Brain pericyte (primary cell): Measurements from ENCODE around the gene DAPK2.

ENCODE experiments used
- DNase-seq: peaks from one replicate; pipeline ENCODE4 v3.0.0-alpha.2; 2012; ENCODE audit warnings: low read depth, low spot score

DAPK2 gene

DNA sequence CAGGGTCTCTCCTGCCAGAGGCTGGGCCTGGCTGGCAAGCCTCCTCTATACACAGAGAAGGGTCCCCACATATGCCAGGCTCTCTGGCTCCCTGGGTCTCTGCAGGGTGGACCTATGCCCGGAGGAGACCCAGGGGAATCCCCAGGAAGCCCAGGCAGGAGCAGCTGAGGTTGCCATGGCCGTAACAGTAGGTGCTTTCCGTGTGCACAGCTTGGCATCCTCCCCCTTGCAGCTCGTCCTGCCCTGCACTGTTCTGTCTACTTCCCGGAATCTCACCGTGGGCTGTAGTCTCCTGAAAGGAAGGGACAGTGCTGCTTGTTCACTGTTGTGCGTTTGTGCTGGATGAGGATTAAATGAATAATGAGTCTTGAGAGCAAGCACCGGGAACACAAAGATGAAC, 47.8 kb downstream of the DAPK2 start:
- DNase-seq, result no peak

DNA sequence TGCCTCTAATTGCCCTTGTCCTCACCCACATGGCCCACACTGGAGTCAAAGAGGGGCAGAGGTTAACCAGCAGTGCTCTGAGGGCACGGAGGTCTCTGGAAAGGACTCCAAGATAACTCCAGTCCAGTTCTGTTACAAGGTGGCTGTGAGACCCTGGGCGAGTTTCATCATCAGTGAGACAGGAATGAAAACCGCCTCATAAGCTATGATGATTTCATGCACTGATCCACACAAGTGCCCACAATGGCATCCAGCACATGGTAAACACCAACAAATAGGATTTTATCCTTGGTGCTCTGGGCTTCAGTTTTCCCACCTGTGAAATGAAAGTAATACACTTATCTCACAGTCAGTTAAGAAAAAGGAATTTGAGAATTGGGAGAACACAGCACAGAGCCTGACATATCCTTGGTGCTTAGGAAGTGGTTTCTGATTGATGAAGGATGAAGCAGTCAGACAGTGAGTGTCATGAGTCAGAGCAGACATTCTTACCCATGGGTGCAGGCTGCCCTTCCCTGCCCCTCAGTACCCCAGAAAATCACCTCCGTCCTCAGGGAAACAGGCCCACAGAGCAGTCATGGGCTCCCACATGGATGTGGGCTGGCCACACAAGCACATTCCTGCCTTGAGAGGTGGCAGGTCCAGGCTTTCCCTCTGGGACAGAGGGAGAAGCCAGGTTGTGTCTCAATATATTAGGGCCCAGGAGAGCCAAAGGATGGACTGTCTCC, 48.4 kb downstream of the DAPK2 start:
- no peak for DNase-seq

DNA sequence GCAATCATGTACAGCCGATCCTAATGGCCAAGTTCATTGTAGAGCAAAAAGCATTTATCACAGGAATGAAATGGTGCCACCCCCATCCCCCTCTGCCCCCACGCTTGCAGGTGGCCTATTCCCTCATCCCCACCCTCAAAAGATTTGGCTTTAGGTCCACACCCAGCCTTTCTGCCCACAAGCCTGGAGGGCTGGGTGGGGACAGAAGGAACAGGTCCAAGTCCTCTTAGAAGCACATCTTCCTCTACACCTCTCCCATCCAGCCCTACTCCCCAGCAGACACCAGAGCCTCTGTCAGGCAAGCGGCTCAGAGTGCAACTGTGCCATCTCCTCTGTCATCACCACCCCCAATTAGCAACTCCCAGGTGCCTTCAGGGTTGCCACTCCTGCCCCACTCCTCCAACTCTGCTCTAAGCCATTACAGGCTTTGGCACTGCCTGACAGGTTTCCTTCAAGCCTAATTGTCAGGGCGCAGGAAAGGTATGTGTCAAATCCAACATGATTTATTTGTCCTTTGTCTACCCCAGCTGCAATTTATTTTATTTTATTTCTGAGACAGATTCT, 49.4 kb downstream of the DAPK2 start:
- DNase-seq, result no peak

DNA sequence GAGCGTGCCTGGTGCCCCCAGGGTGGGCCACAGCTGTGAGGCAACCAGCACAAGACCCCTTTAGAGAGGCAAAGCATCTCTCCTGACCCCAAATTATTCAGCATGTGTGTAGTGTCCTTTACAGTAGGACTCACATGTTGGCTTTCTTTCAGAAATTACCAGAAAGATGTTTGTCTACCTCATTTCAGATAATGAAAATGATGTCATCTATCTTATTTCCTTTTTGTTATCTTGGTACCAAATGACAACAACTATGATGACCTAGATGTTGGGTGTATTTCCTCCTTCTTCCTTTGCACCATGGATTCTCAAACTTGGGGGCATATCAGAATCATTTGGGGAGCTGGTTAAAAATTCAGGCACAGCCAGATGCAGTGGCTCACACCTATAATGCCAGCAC, 50.5 kb downstream of the DAPK2 start:
- no peak for DNase-seq

DNA sequence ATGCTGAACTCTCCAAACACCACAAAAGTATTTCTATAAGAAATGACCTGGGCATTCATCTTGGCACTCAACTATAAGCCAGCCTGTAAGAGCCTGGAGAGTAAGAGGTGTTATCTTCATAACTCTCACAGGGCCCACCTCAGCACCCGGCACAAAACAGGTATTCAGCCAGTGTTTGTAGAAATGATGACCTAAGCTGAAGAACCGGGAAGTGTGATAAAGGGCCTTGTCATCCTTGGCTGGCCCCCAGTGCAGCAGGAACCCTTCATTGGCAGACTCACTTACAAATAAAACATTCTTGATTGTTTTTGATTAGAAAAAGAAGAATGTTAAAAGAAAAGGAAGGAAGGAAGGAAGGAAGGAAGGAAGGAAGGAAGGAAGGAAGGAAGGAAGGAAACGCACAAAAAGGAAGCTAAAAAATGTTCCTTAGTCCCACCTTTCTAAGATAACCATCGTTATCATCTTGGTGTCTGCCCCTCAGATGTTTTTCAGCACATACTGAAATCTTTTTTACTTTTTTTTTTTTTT, 52.1 kb downstream of the DAPK2 start:
- DNase-seq, result no peak

DNA sequence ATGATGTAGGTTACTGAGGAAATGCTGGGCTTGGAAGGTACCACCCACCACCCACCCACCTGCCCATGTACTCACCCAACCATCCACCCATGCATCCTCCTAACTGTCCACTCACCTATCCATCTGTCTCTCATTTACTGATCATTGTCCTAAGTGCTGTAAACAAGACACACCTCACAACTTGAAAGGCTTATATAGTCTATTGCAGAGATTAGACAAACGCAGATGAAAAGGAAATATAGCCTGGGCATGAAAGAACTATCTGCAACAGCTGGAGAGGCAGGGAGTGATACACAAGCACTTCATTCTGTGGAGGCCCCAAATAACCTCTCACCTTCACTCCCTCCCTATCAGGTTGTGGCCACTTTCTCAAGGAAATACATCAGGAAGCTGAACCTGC, 54.0 kb downstream of the DAPK2 start:
- no peak for DNase-seq

DNA sequence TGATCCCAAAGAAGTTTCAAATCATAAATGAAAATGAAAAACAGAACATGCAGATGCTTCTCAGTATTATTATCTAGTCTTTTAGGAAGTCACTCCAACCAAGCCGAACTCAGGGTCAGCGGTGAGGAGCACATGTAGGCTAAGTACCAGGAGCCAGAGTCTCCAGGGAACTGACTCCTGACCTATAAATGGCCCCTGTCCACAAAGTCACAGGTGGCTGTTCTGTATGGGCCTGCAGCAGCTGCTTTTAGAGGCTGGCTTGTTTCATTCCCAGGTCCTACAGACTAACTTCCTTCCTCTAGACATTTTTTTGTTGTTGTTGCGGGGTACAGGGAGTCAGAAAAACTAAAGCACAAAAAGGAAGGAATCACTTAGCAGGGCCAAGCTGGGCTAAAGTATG, 54.6 kb downstream of the DAPK2 start:
- DNase-seq, result no peak

DNA sequence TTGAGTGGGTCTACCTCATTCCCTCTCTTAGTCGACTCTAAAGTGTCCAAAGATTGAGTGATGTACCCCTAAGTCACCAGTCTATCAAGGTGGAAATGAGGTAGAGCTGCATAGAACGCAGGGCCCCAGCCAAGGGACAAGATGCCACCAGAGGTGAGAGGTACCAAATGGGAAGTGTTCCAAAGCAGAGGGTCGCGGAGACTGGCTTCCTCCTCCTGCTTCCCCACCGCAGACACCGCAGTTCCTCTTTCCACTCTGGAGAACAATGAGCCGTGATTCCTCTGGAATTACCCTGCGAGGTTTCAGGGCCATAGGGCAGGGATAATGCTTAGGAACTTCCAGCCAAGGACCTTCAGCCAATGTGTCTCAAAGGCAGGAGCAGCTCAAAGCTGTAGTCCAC, 55.8 kb downstream of the DAPK2 start:
- no peak for DNase-seq

DNA sequence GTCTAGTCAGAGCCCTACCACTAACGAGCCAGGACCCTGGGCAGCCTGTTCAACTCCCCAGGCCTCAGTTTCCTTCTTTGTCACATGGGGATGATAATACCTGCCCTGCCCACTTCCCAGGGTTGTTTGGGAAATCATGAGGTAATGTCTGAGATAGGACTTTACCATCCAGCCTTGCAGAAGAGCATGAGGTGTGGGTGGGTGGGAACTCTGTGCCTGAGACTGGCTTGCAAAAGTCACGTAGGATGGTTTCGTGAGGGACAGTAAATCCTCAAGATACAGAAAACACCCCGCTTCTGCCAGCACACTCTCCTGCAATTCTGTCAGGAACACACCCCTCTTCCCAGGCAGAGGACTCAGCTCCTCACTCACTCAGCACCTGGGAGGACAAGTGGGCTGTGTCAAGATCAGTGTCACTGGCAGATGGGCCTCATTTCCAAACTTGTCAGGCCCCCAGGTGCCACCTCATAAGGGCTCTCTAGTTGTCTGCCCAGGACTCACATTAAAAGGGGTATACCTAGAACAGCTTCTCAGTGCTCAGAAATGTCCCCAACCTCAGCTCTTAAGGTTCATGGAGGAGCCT, 58.4 kb downstream of the DAPK2 start:
- no peak for DNase-seq

DNA sequence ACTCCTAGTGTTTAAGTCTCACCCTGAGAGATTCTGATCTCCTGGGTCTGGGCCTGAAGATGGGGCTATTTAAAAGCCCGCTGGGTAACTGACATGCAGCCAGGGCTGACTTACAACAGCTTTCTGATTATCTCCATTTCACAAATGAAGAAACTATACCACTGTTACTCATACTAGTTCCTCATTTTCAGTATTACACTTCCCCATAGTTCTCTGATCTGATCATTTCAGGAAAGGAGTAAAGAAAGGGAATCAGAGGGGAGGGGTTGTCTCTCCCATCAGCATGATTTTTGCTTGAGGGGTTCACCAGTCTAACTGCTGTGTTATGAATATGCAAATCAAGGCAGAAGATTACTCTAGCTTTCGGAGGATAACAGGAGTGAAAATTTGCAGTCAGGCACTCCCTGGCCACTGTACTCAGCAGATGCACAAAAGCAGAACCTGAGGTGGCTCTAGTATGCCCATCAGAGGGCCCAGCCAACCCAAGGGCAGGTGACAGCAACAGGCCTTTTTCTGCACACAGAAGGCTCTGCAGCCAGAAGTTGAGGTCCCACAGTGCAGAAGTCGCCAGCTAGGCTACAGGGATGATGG, 59.4 kb downstream of the DAPK2 start:
- DNase-seq, result no peak

DNA sequence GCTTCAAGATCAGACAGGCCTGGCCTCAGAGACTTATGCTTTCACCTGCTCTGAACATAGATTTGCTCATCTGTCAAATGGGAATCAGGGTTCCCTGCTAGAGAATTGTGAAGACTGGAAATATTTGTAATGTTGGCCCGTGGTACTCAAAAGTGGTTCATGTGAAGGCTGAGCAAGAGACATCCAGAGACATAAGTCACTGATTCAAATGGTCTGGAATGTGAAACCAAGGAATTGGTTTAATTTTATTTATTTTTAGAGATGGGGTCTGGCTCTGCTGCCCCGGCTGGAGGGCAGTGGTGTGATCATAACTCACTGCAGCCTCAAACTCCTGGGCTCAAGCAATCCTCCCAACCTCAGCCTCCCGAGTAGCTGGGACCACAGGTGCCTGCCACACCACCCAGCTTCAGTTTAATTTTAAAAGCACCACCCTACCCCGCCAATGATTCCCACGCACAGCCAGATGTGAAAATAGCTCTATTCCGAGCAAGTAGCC, 60.1 kb downstream of the DAPK2 start:
- no peak for DNase-seq

DNA sequence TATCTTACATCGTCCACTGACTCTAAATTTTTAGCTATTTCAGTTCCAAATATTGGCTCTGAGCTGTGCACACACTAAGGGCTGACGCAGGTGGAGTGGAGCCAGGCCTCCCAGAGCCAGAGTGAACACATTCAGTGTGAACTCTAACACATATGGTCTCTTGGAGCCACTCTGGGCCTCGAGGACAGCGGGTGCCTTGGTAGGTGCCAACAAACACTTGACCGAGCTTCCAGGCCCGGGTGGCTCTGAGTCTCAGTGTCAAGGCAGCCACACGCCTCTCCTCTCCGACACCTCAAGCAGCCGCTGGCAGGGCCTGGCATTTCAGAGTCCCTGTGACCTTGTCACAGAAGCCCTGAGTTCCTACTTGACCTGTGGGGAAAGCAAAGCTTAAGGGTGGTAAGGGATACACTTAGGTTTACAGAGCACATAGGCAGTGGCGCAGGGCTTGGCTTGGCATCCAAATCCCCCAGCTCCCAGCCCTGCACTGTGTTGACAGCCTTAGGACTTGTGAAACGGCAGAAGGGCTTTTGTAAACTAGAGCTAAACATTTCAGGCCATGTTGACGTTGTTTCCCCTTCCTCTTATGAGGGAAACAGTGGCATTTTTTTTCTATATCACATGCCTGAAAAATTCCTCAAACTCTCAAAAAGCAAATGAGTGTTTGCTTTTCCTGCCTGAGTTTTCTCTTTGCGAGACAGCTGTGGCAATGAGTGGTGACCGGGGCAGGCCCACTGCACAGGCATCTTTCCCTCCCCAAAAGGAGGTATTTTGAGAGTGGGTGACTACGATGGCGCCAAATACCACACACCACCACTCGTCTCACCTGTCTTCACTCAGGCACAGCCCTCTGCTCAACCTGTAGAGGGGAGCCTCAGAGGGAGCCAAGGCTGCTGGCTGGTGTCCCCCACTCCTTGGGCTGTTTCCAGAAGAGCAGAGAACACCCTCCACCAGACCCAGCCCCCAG, 60.8 kb downstream of the DAPK2 start:
- no peak for DNase-seq

DNA sequence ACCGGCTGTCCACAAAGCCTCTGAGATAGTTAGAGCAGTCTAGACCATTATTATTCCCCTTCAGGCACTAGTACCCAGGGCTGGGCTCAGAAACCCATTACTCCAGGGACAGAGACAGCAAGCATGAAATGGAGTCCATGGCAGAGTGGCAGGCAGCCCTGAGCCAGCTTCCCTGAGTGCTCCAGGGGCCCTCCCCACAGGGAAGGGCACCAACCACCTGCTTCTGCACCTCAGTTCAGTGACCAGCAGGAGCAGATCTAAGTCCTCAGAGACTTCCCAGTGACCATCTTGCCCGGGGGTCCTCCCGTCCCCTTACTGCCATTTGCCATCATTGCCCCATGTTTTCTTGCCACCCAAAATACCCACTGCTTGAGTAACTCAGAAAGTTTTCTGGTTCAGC, 62.0 kb downstream of the DAPK2 start:
- DNase-seq, result no peak

DNA sequence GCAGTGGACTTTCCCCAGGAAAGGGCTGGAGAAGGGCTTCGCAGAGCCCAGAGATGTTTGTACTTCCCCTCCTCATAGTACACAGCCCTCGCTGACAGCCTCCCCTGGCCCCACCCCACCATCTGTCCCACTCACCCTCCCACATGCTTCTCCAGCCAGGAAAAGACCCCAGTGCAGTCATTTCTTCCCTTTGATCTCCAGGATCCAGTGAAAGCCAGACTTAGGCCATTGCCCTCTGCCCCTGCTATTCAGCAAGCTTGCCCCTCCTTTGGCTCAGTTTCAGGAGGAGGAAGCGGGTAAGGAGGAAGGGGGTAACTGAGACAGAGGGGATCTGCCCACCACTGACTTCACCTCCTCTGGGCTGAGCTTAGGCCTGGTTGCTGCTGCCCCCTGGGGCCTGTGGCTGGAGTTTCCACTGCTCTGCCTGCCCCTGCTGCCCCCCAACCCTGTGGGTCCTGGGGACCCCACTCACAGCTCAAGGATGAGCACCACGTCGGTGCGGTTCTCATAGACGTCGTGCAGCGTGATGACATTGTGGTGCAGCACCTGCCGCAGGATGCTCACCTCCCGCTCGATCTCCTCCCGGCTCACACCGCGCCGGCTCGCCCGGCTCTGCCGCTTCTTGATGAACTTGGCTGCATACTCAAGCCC, 63.1 kb downstream of the DAPK2 start:
- DNase-seq, result no peak

DNA sequence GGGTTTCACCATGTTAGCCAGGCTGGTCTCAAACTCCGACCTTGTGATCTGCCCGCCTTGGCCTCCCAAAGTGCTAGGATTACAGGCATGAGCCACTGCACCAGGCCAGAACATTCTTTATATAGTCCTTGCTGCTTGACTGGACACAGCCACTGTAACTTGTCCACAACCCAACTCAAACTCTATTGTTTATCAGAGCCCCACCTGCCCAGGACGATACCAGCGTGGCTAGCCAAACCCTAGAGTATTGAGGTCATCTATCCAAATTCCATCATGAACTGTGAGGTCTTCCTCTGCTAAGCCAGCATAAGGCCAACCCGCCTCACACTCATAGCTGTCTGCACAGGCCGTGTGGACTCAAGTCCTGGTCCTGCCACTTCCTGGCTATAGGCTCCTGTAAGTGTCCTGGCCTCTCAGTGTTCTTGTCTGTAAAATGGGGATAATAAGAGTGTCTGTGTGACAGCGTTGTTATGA, 63.9 kb downstream of the DAPK2 start:
- no peak for DNase-seq

DNA sequence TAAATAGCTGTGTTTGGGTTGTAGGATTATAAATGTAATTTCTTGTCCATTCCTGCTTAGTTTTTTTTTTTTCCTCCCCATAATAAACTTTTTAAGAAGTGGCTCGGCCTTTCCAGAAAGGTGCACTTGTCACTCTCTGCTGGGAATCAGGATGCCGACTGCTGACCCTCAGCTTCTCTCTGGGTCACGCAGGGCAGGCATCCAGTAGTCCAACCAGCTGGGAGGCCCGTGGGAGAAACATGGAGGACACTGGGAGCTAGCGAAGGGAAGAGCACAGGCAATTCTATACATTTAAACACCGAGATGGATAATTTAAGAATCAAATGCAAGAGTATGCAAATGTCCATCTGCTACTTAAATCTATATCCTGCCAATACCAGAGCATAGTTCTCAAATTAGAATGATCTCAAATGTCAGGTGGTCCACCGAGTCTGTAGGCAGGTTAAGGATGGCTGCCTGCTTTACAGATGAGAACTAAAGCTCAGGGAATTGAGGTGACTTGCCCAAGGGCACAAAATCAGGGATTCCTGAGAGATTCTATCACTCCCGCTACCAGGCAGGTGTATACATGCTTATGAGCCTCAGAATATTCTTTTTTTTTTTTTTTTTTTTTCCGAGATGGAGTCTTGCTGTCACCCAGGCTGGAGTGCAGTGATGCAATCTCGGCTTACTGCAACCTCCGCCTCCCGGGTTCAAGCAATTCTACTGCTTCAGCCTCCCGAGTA, 64.5 kb downstream of the DAPK2 start:
- no peak for DNase-seq

DNA sequence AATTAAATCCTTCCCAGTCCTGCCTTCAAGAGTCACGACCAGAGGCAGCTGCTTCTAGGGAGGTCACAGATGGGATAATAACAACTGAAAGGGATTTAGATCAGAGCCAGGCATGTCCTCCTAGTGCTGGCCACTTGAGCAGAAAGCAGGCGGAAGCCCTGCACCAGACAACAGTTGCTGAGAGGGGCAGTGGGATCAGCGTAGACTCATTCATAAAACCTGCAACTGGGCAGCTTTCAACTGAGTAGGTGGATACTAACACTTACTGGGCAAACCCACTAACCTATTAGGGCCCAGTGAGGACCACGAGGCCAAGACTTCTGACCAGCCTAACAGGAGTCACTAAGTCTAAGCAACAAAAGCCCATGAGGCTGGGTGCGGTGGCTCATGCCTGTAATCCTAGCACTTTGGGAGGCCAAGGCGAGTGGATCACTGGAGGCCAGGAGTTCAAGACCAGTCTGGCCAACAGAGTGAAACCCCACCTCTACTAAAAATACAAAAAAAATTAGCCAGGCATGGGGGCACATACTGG, 67.0 kb downstream of the DAPK2 start:
- DNase-seq, result no peak

DNA sequence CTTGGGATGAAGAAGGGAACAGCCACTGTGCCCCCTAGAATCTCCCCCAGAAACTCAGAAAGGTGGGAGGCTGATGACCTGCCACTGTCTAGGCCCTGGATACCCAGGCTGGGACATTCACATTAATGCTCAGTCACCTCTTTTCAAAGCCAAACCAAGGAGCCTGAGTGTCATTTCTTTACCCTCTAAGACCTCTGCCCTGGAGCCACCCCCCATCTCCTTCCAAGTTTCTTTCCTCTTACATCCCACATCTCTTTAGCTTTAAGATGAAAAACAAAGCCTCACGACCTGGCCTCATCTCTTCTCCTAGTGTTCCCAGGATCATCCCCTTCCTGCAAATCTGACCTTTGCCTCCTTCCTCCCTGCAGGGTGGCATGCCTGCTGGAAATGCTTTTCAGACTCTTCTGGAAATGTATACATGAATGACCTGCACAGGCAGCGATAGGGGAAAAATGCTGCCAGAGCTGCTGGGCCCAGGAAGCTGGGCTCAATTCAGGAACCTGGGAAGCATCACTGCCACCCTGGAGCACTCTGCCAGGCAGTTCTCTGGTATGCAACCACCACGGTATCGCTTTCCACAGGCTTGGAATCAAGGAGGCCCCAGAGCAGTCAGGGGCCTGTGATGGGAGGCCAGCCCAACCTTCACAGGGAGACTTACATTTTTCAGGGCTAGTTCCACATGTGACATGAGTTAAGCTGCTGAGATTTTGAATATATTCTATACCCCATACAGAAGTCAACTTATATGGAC, 67.6 kb downstream of the DAPK2 start:
- no peak for DNase-seq

DNA sequence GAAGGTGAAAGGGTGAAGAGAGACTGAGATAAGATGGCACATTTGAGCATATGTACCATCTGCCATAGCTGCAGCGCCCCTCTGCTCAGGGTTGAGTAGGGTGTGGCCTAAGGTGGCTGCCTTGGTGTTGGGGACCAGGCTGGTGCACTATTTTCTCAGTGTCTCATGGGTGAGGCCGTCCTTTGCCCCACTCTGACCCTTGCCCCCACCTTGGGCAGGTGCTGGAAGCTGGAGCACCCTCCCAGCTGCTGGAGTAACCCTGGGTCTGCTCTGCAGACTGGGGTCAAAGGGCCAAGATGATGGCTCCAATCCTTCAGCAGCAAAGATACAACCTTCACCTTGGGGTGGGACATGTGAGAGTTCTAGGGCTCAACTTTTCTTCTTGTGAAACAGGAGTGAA, 69.2 kb downstream of the DAPK2 start:
- no peak for DNase-seq
